Liver (tissue), 9 donors: ENCODE results near the gene CPNE4. TPM values are rescaled to one million over a fixed set of nuclear protein-coding genes. Genes with fewer than 3 reads are reported as not detected.

Experiments
- DNase-seq: peaks from one replicate; pipeline ENCODE4 v3.0.0-alpha.2; 2017; ENCODE audit warnings: low spot score
- H3K27ac ChIP-seq, 2 donors: one replicate each; pipeline ENCODE4 v1.7.0; 2013; ENCODE audit warnings: inconsistent platforms in 2 of 2, low read length in 2 of 2, control low read depth in 1 of 2, low read depth in 1 of 2, mild to moderate bottlenecking in 1 of 2
- H3K27me3 ChIP-seq, 4 donors: one replicate each; pipeline versions ENCODE4 v1.6.1 to v1.7.0; 2013; ENCODE audit warnings: low read length in 3 of 4, inconsistent platforms in 1 of 4, mild to moderate bottlenecking in 1 of 4, moderate library complexity in 1 of 4; ENCODE audit not compliant: control insufficient read depth in 4 of 4, insufficient read depth in 4 of 4
- H3K36me3 ChIP-seq, 4 donors: one replicate each; pipeline versions ENCODE4 v1.6.1 to v1.7.0; 2013; ENCODE audit warnings: low read length in 3 of 4, mild to moderate bottlenecking in 3 of 4, low read depth in 1 of 4, moderate library complexity in 1 of 4; ENCODE audit not compliant: control insufficient read depth in 4 of 4, insufficient read depth in 3 of 4
- H3K4me1 ChIP-seq, 4 donors: one replicate each; pipeline versions ENCODE4 v1.6.1 to v1.7.0; 2013; ENCODE audit warnings: low read length in 3 of 4, mild to moderate bottlenecking in 3 of 4, moderate library complexity in 1 of 4; ENCODE audit not compliant: control insufficient read depth in 4 of 4, insufficient read depth in 4 of 4
- H3K4me3 ChIP-seq, 3 donors: one replicate each; pipeline versions ENCODE4 v1.6.1 to v1.7.0; 2013; ENCODE audit warnings: low read length in 3 of 3, control low read depth in 1 of 3, low read depth in 1 of 3, mild to moderate bottlenecking in 1 of 3
- H3K9ac ChIP-seq, 2 donors: one replicate each; pipeline ENCODE4 v1.7.0; 2013; ENCODE audit warnings: low read length in 2 of 2, mild to moderate bottlenecking in 2 of 2, moderate library complexity in 2 of 2, control low read depth in 1 of 2, low read depth in 1 of 2
- H3K9me3 ChIP-seq, 4 donors: one replicate each; pipeline versions ENCODE4 v1.6.1 to v1.7.0; 2013; ENCODE audit warnings: low read length in 3 of 4; ENCODE audit not compliant: control insufficient read depth in 4 of 4
- FOXA2 ChIP-seq: IDR thresholded peaks from 2 replicates; pipeline ENCODE4 v1.6.1; 2016; ENCODE audit warnings: antibody characterized with exemption
- GABPA ChIP-seq, 2 donors: IDR thresholded peaks in 1 of 2; conservative IDR thresholded peaks in 1 of 2; 2 replicates each; pipeline ENCODE4 v1.6.1; 2016; ENCODE audit warnings: antibody characterized with exemption in 2 of 2, mild to moderate bottlenecking in 1 of 2, moderate library complexity in 1 of 2
- HNF4A ChIP-seq, 2 donors: conservative IDR thresholded peaks; 2 replicates each; pipeline ENCODE4 v1.6.1; 2016; ENCODE audit warnings: antibody characterized with exemption in 2 of 2, mild to moderate bottlenecking in 2 of 2
- HNF4G ChIP-seq: IDR thresholded peaks from 2 replicates; pipeline ENCODE4 v1.6.1; 2016; ENCODE audit warnings: antibody characterized with exemption
- JUND ChIP-seq, 2 donors: IDR thresholded peaks; 2 replicates each; pipeline ENCODE4 v1.6.1; 2016; ENCODE audit warnings: antibody characterized with exemption in 2 of 2
- NR2F2 ChIP-seq: IDR thresholded peaks from 2 replicates; pipeline ENCODE4 v1.6.1; 2016; ENCODE audit warnings: antibody characterized with exemption
- RAD21 ChIP-seq, 2 donors: IDR thresholded peaks; 2 replicates each; pipeline ENCODE4 v1.6.1; 2016; ENCODE audit warnings: antibody characterized with exemption in 2 of 2, mild to moderate bottlenecking in 2 of 2
- RXRA ChIP-seq, 2 donors: IDR thresholded peaks; 2 replicates each; pipeline ENCODE4 v1.6.1; 2017 to 2018; ENCODE audit warnings: antibody characterized with exemption in 2 of 2, mild to moderate bottlenecking in 1 of 2
- SP1 ChIP-seq: IDR thresholded peaks from 2 replicates; pipeline ENCODE4 v1.6.1; 2018; ENCODE audit warnings: antibody characterized with exemption, mild to moderate bottlenecking
- TAF1 ChIP-seq: conservative IDR thresholded peaks from 2 replicates; pipeline ENCODE4 v1.6.1; 2016; ENCODE audit warnings: antibody characterized with exemption, mild to moderate bottlenecking
- YY1 ChIP-seq: IDR thresholded peaks from 2 replicates; pipeline ENCODE4 v1.6.1; 2016; ENCODE audit warnings: antibody characterized with exemption, mild to moderate bottlenecking
- WGBS: extraction: QIAGEN DNeasy Blood & Tissue Kit; methylation state at CpG from one replicate; pipeline ENCODE4 v1.1.7; 2013; 5-methylcytosine and 5-hydroxymethylcytosine counted together
- polyA plus RNA-seq, 2 donors: library from polyadenylated mRNA; stranded (reverse) in 1 of 2; unstranded in 1 of 2; fragments of 200-250 nt in 1 of 2; fragments of >200 nt in 1 of 2; fragmentation: Nextera tagmentation in 1 of 2; extraction: Ambion mirVana in 1 of 2; gene quantifications; one replicate each; pipeline versions ENCODE4 v1.2.1 to v1.2.3, GENCODE V29; 2013 to 2015
- total RNA-seq, 2 donors: library from RNA; depleted of rRNA; stranded (reverse); fragments of >200 nt; gene quantifications; one replicate each; pipeline ENCODE4 v1.2.3, GENCODE V29; 2014
- TF ChIP-seq, protein P1 (sequence below): IDR thresholded peaks from 2 replicates; pipeline ENCODE4 v1.6.1; 2016; ENCODE audit warnings: antibody characterized with exemption
- TF ChIP-seq, protein P2 (sequence below): IDR thresholded peaks from 2 replicates; pipeline ENCODE4 v1.6.1; 2016; ENCODE audit warnings: antibody characterized with exemption
- TF ChIP-seq, protein P3 (sequence below): IDR thresholded peaks from 2 replicates; pipeline ENCODE4 v1.6.1; 2016; ENCODE audit warnings: antibody characterized with exemption, mild to moderate bottlenecking
- TF ChIP-seq, protein P4 (sequence below): fragments of 150-350 bp; IDR thresholded peaks from 2 replicates; pipeline ENCODE4 v1.5.1; 2017; ENCODE audit warnings: improper control_type of control experiment, low read depth, low read length; ENCODE audit not compliant: missing input control
- TF ChIP-seq, protein P5 (sequence below): IDR thresholded peaks from 2 replicates; pipeline ENCODE4 v1.6.1; 2016; ENCODE audit warnings: antibody characterized with exemption
- donor health status: healthy.
- donor health status: healthy.
- donor health status: healthy.
- donor health status: healthy.
- donor health status: healthy.

CPNE4 gene
- total and polyA plus RNA-seq, 4 donors, result under 0.01 to 0.03 TPM; not detected in 2

DNA sequence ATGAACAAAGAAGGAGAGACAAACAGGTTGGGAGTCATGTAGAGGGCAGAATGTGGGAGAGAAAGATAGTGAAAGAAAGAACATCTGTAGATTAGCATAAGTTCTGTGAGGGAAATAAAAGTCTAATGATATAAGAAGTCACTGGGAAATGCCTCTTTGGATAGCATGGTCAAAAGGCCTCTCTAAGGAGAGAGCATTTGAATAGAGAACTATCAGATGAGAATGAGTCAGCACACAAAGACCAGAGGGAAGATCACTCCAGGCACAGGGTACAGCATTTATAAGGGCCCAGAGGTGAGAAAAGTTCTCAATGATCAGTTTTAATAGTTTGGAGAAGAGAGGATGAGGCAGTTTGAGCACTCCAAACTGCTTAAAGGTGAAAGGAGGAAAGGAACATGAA is 7.9 kb upstream of the CPNE4 start:
- H3K9me3 ChIP-seq, result no peaks in the 10 kb centered on the region
- no peaks in the 10 kb centered on the region for H3K36me3 ChIP-seq
- no peaks in the 10 kb centered on the region for H3K4me1 ChIP-seq
- TF ChIP-seq, protein P1, sequence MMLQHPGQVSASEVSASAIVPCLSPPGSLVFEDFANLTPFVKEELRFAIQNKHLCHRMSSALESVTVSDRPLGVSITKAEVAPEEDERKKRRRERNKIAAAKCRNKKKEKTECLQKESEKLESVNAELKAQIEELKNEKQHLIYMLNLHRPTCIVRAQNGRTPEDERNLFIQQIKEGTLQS, result no peak
- no peak for TF ChIP-seq YY1
- no peak for TF ChIP-seq FOXA2
- TF ChIP-seq, protein P2, sequence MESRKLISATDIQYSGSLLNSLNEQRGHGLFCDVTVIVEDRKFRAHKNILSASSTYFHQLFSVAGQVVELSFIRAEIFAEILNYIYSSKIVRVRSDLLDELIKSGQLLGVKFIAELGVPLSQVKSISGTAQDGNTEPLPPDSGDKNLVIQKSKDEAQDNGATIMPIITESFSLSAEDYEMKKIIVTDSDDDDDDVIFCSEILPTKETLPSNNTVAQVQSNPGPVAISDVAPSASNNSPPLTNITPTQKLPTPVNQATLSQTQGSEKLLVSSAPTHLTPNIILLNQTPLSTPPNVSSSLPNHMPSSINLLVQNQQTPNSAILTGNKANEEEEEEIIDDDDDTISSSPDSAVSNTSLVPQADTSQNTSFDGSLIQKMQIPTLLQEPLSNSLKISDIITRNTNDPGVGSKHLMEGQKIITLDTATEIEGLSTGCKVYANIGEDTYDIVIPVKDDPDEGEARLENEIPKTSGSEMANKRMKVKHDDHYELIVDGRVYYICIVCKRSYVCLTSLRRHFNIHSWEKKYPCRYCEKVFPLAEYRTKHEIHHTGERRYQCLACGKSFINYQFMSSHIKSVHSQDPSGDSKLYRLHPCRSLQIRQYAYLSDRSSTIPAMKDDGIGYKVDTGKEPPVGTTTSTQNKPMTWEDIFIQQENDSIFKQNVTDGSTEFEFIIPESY, result no peak
- TF ChIP-seq RAD21 (IDR thresholded peaks at IDR 0.05), result no peak
- no peak for TF ChIP-seq HNF4G
- TF ChIP-seq, protein P3, sequence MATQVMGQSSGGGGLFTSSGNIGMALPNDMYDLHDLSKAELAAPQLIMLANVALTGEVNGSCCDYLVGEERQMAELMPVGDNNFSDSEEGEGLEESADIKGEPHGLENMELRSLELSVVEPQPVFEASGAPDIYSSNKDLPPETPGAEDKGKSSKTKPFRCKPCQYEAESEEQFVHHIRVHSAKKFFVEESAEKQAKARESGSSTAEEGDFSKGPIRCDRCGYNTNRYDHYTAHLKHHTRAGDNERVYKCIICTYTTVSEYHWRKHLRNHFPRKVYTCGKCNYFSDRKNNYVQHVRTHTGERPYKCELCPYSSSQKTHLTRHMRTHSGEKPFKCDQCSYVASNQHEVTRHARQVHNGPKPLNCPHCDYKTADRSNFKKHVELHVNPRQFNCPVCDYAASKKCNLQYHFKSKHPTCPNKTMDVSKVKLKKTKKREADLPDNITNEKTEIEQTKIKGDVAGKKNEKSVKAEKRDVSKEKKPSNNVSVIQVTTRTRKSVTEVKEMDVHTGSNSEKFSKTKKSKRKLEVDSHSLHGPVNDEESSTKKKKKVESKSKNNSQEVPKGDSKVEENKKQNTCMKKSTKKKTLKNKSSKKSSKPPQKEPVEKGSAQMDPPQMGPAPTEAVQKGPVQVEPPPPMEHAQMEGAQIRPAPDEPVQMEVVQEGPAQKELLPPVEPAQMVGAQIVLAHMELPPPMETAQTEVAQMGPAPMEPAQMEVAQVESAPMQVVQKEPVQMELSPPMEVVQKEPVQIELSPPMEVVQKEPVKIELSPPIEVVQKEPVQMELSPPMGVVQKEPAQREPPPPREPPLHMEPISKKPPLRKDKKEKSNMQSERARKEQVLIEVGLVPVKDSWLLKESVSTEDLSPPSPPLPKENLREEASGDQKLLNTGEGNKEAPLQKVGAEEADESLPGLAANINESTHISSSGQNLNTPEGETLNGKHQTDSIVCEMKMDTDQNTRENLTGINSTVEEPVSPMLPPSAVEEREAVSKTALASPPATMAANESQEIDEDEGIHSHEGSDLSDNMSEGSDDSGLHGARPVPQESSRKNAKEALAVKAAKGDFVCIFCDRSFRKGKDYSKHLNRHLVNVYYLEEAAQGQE, result no peak
- TF ChIP-seq, protein P4, sequence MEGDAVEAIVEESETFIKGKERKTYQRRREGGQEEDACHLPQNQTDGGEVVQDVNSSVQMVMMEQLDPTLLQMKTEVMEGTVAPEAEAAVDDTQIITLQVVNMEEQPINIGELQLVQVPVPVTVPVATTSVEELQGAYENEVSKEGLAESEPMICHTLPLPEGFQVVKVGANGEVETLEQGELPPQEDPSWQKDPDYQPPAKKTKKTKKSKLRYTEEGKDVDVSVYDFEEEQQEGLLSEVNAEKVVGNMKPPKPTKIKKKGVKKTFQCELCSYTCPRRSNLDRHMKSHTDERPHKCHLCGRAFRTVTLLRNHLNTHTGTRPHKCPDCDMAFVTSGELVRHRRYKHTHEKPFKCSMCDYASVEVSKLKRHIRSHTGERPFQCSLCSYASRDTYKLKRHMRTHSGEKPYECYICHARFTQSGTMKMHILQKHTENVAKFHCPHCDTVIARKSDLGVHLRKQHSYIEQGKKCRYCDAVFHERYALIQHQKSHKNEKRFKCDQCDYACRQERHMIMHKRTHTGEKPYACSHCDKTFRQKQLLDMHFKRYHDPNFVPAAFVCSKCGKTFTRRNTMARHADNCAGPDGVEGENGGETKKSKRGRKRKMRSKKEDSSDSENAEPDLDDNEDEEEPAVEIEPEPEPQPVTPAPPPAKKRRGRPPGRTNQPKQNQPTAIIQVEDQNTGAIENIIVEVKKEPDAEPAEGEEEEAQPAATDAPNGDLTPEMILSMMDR, result no peak
- TF ChIP-seq JUND (IDR thresholded peaks at IDR 0.05), result no peak
- TF ChIP-seq SP1, result no peak
- no peak for TF ChIP-seq HNF4A (conservative IDR thresholded peaks at IDR 0.05)
- no peak for TF ChIP-seq NR2F2
- TF ChIP-seq, protein P5, sequence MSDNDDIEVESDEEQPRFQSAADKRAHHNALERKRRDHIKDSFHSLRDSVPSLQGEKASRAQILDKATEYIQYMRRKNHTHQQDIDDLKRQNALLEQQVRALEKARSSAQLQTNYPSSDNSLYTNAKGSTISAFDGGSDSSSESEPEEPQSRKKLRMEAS, result no peak
- TF ChIP-seq RXRA (IDR thresholded peaks at IDR 0.05), result no peak
- H3K27ac ChIP-seq, result no peak overlapping the region
- no peak overlapping the region for H3K9ac ChIP-seq
- no peak overlapping the region for H3K4me3 ChIP-seq
- H3K27me3 ChIP-seq, result peaks cover 0 to 5% (median 0%) of the 10 kb centered on the region in 4 donors
- DNase-seq, result no peak

DNA sequence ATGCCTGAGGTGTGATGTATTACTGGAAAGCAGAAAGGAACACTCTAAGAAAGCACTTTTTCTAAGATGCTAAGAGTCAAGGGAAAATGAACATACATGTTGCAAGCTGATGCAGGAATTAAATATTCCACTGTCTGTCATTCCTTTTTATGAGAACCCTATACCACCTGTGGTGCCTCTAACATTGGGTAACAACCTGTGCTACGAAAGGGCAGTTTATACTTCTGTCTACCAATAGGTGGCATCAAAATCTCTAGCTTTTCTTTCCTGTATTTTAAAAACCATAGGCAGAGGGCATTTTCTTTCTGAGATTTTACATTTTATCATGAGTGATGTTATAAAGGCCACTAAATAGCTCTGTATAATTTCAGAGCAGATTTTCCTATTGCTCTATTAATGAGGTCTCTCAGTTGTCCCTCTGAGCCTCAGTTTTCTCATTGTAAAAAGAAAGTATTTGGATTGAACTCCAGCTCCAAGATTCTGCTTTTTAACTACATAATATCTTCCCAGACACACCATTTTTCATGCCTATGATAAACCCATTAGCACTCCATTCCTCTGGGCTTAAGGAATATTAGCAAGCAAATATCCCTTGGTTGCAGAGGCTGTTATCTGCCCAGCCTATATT is 3.5 kb upstream of the CPNE4 start:
- Histone ChIP-seq H3K36me3 (no peaks in the 10 kb centered on the region), H3K27me3 (peaks cover 4 to 31% (median 10%) of the 10 kb centered on the region in 4 donors), H3K4me1 (peaks cover 3 to 7% (median 5%) of the 10 kb centered on the region in 4 donors), H3K9me3 (no peaks in the 10 kb centered on the region), H3K4me3 (no peak overlapping the region), H3K27ac (no peak overlapping the region), H3K9ac (no peak overlapping the region)
- DNase-seq, result no peak
- WGBS, result 0% methylated on average over 1 of the region's 1 CpG
- no peak for TF ChIP-seq NR2F2
- TF ChIP-seq, protein P1, result no peak
- TF ChIP-seq TAF1, result no peak
- no peak for TF ChIP-seq GABPA (IDR thresholded peaks at IDR 0.05 in 1 of 2, conservative IDR thresholded peaks at IDR 0.05 in 1 of 2)
- TF ChIP-seq, protein P5, result no peak
- TF ChIP-seq, protein P4, result peak; percentile 65
- TF ChIP-seq, protein P3, result no peak
- peak; percentile 73 to 75 for TF ChIP-seq RAD21 (IDR thresholded peaks at IDR 0.05)
- no peak for TF ChIP-seq SP1
- TF ChIP-seq FOXA2, result no peak
